K562 (cell line): ENCODE results near the gene TRIM14. TPM values are rescaled to one million over a fixed set of nuclear protein-coding genes. Genes with fewer than 3 reads are reported as not detected.
A peak's percentile ranks its signal among the peaks of the same experiment; 100 is the strongest.

Experiments used
- L3MBTL2 ChIP-seq: fragments of 450-650 bp; IDR thresholded peaks from 2 replicates; pipeline ENCODE4 v1.6.1; 2016; ENCODE audit warnings: mild to moderate bottlenecking, moderate library complexity
- MEIS2 ChIP-seq: fragments of 450-650 bp; IDR thresholded peaks from 2 replicates; pipeline ENCODE4 v1.6.1; 2014; ENCODE audit warnings: mild to moderate bottlenecking; ENCODE audit not compliant: partially characterized antibody
- MYC ChIP-seq, 2 experiments: fragments of 250-450 bp in 1 of 2; sonication (Bioruptor Pico) in 1 of 2; IDR thresholded peaks; 2 replicates each; pipeline versions ENCODE4 v1.5.1 to v1.6.1; 2012 to 2021; ENCODE audit warnings: low read depth in 2 of 2, borderline replicate concordance in 1 of 2, improper control_type of control experiment in 1 of 2, low read length in 1 of 2, mild to moderate bottlenecking in 1 of 2, moderate library complexity in 1 of 2
- NR4A1 ChIP-seq, 2 experiments: fragments of 250-450 bp in 1 of 2; fragments of 450-650 bp in 1 of 2; sonication (Bioruptor Pico) in 1 of 2; IDR thresholded peaks; 2 replicates each; pipeline versions ENCODE4 v1.4.0 to v1.6.1; 2016 to 2020; ENCODE audit warnings: mild to moderate bottlenecking in 2 of 2, missing compliant biosample characterization in 1 of 2, missing genetic modification characterization in 1 of 2, moderate library complexity in 1 of 2
- RAD21 ChIP-seq, 2 experiments: fragments of 250-450 bp in 1 of 2; fragments of 450-650 bp in 1 of 2; sonication (Bioruptor Pico) in 1 of 2; formaldehyde crosslinking in 1 of 2; IDR thresholded peaks in 1 of 2; conservative IDR thresholded peaks in 1 of 2; 2 replicates each; pipeline versions ENCODE4 v1.4.0 to v1.8.0; 2020 to 2022; ENCODE audit warnings: mild to moderate bottlenecking in 2 of 2, moderate library complexity in 1 of 2
- SIN3A ChIP-seq, 2 experiments: fragments of 150-350 bp in 1 of 2; IDR thresholded peaks; 2 replicates each; pipeline ENCODE4 v1.6.1; 2011 to 2016; ENCODE audit warnings: borderline replicate concordance in 2 of 2, low read depth in 2 of 2, low read length in 2 of 2, mild to moderate bottlenecking in 2 of 2, moderate library complexity in 2 of 2; ENCODE audit not compliant: control insufficient read depth in 1 of 2
- polyA plus RNA-seq, 8 experiments: library from polyadenylated mRNA; depleted of rRNA in 4 of 8; stranded (reverse) in 5 of 8; unstranded in 3 of 8; fragments of >200 nt; fragmentation: Nextera tagmentation in 2 of 8; fragmentation: Illumina TruSeq in 1 of 8; extraction: Ambion mirVana in 2 of 8; extraction: Trizol in 1 of 8; gene quantifications; 2 replicates each; pipeline versions ENCODE4 v1.2.1 to v1.2.3, GENCODE V29; 2011 to 2014; ENCODE audit warnings: inconsistent platforms in 1 of 8, missing spikeins in 1 of 8
- total RNA-seq, 7 experiments: library from RNA; depleted of rRNA in 6 of 7; stranded (reverse); fragments of >200 nt in 6 of 7; fragmentation: Illumina TruSeq in 2 of 7; extraction: Trizol in 2 of 7; gene quantifications; 2 replicates each; pipeline versions ENCODE4 v1.2.1 to v1.2.3, GENCODE V29; 2011 to 2021; ENCODE audit warnings: low replicate concordance in 1 of 7
- TF ChIP-seq, protein P1 (sequence below): fragments of 450-650 bp; IDR thresholded peaks from 2 replicates; pipeline ENCODE4 v1.6.1; 2016
- TF ChIP-seq, protein P2 (sequence below): sonication (generic); formaldehyde crosslinking; IDR thresholded peaks from 2 replicates; pipeline ENCODE4 v1.8.0; 2022; ENCODE audit warnings: missing genetic modification reagents, mild to moderate bottlenecking, moderate library complexity, borderline replicate concordance
- TF ChIP-seq, protein P3 (sequence below): fragments of 200-800 bp; sonication (Bioruptor generic); IDR thresholded peaks from 2 replicates; pipeline ENCODE4 v1.6.1; 2017; ENCODE audit warnings: missing genetic modification characterization, missing compliant biosample characterization
- TF ChIP-seq, protein P4 (sequence below), 2 experiments: fragments of 450-650 bp; conservative IDR thresholded peaks; 2 replicates each; pipeline ENCODE4 v1.6.1; 2017; ENCODE audit warnings: mild to moderate bottlenecking in 2 of 2, moderate library complexity in 2 of 2
- TF ChIP-seq, protein P5 (sequence below), 2 experiments: IDR thresholded peaks; 2 replicates each; pipeline ENCODE4 v1.6.1; 2011; ENCODE audit warnings: borderline replicate concordance in 1 of 2, control low read depth in 1 of 2, low read depth in 1 of 2, low read length in 1 of 2, mild to moderate bottlenecking in 1 of 2, mixed read lengths in 1 of 2, moderate library complexity in 1 of 2; ENCODE audit not compliant: insufficient read depth in 1 of 2, insufficient read length in 1 of 2, poor library complexity in 1 of 2, severe bottlenecking in 1 of 2; ENCODE audit errors: extremely low read depth in 1 of 2
- TF ChIP-seq, protein P6 (sequence below): fragments of 450-650 bp; conservative IDR thresholded peaks from 2 replicates; pipeline ENCODE4 v1.6.1; 2016; ENCODE audit warnings: missing genetic modification characterization, low read depth, mild to moderate bottlenecking, missing compliant biosample characterization, moderate library complexity
- TF ChIP-seq, protein P7 (sequence below): fragments of 450-650 bp; formaldehyde crosslinking; IDR thresholded peaks from 2 replicates; pipeline ENCODE4 v1.4.0; 2020; ENCODE audit warnings: mild to moderate bottlenecking, moderate library complexity

Gene TRIM14
- total and polyA plus RNA-seq, 9 of the 15 experiments (the other 6 are each of a cell fraction or from before 2014, with no cell fraction given), result 7.6 to 41.0 (median 17.9) TPM

DNA sequence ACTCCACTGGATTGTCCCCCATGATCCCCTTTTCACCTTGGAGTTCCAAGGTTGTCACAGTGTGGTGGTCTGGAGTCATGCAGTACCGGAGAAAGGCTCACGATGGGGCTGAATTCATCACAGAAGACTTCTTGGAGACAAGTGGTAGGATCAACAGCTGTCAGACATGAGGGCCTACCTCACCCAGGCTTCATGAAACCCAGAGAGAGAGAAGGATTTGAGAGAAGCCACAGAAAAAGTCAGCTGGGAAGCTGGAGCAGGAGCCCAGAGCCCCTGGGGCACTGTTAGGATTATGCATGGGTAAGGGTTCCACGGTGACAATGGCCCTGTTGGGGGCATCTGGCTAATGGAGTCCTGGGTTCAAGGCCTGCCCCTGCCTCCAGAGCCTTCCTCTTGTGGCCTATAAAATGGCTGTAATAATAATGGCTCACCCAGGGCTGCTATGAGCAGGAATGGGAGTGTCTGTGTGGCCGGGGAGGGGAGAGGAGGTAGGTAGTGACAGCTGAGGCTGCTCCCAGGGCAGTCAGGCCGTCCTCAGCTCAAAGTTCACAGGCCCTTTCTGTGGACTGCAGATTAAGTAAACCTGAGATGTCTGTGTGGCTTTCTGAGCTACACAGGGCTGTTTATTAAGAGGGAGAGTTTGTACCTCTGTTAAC is 910 bp downstream of the TRIM14 start (continued):
- TF ChIP-seq RAD21 (CRISPR knock-in tag; conservative IDR thresholded peaks at IDR 0.05 in 1 of 2, IDR thresholded peaks at IDR 0.05 in 1 of 2), result peak; percentile 70 to 79
- TF ChIP-seq, protein P1, sequence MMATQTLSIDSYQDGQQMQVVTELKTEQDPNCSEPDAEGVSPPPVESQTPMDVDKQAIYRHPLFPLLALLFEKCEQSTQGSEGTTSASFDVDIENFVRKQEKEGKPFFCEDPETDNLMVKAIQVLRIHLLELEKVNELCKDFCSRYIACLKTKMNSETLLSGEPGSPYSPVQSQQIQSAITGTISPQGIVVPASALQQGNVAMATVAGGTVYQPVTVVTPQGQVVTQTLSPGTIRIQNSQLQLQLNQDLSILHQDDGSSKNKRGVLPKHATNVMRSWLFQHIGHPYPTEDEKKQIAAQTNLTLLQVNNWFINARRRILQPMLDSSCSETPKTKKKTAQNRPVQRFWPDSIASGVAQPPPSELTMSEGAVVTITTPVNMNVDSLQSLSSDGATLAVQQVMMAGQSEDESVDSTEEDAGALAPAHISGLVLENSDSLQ, result peak; percentile 63
- TF ChIP-seq, protein P2, sequence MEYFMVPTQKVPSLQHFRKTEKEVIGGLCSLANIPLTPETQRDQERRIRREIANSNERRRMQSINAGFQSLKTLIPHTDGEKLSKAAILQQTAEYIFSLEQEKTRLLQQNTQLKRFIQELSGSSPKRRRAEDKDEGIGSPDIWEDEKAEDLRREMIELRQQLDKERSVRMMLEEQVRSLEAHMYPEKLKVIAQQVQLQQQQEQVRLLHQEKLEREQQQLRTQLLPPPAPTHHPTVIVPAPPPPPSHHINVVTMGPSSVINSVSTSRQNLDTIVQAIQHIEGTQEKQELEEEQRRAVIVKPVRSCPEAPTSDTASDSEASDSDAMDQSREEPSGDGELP (CRISPR knock-in tag), result peak; percentile 87
- TF ChIP-seq MYC (IDR thresholded peaks at IDR 0.05; ENCODE audit: low read depth, low read length), result 0 out of 2 replicates have a peak, but pooled peaks have one; percentile 34
- no peak for TF ChIP-seq MYC (CRISPR knock-in tag; IDR thresholded peaks at IDR 0.05; ENCODE audit: borderline replicate concordance, low read depth)
- TF ChIP-seq SIN3A (IDR thresholded peaks at IDR 0.05; ENCODE audit: borderline replicate concordance in 2 of 2, control insufficient read depth in 1 of 2, low read depth in 2 of 2, low read length in 2 of 2), result peak in 1 of 2 experiments; percentile 71; a peak in 1 of 4 replicates
- TF ChIP-seq MEIS2, result peak; percentile 41
- peak; percentile 9; the same call in 1 of the 2 replicates for TF ChIP-seq L3MBTL2
- TF ChIP-seq, protein P3, sequence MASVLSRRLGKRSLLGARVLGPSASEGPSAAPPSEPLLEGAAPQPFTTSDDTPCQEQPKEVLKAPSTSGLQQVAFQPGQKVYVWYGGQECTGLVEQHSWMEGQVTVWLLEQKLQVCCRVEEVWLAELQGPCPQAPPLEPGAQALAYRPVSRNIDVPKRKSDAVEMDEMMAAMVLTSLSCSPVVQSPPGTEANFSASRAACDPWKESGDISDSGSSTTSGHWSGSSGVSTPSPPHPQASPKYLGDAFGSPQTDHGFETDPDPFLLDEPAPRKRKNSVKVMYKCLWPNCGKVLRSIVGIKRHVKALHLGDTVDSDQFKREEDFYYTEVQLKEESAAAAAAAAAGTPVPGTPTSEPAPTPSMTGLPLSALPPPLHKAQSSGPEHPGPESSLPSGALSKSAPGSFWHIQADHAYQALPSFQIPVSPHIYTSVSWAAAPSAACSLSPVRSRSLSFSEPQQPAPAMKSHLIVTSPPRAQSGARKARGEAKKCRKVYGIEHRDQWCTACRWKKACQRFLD (CRISPR knock-in tag), result 0 out of 2 replicates have a peak, but pooled peaks have one; percentile 17
- TF ChIP-seq, protein P4, sequence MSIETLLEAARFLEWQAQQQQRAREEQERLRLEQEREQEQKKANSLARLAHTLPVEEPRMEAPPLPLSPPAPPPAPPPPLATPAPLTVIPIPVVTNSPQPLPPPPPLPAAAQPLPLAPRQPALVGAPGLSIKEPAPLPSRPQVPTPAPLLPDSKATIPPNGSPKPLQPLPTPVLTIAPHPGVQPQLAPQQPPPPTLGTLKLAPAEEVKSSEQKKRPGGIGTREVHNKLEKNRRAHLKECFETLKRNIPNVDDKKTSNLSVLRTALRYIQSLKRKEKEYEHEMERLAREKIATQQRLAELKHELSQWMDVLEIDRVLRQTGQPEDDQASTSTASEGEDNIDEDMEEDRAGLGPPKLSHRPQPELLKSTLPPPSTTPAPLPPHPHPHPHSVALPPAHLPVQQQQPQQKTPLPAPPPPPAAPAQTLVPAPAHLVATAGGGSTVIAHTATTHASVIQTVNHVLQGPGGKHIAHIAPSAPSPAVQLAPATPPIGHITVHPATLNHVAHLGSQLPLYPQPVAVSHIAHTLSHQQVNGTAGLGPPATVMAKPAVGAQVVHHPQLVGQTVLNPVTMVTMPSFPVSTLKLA (conservative IDR thresholded peaks at IDR 0.05), result peak in 1 of 2 experiments; percentile 47; a peak in 2 of 4 replicates
- TF ChIP-seq, protein P5, sequence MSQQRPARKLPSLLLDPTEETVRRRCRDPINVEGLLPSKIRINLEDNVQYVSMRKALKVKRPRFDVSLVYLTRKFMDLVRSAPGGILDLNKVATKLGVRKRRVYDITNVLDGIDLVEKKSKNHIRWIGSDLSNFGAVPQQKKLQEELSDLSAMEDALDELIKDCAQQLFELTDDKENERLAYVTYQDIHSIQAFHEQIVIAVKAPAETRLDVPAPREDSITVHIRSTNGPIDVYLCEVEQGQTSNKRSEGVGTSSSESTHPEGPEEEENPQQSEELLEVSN (IDR thresholded peaks at IDR 0.05; ENCODE audit: borderline replicate concordance in 1 of 2, extremely low read depth in 1 of 2, insufficient read depth in 1 of 2, insufficient read length in 1 of 2, low read depth in 1 of 2, low read length in 1 of 2, poor library complexity in 1 of 2, severe bottlenecking in 1 of 2), result no peak
- TF ChIP-seq, protein P6, sequence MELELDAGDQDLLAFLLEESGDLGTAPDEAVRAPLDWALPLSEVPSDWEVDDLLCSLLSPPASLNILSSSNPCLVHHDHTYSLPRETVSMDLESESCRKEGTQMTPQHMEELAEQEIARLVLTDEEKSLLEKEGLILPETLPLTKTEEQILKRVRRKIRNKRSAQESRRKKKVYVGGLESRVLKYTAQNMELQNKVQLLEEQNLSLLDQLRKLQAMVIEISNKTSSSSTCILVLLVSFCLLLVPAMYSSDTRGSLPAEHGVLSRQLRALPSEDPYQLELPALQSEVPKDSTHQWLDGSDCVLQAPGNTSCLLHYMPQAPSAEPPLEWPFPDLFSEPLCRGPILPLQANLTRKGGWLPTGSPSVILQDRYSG (tag), result no peak
- TF ChIP-seq NR4A1 (CRISPR knock-in tag; IDR thresholded peaks at IDR 0.05), result no peak
- TF ChIP-seq NR4A1 (tag; IDR thresholded peaks at IDR 0.05), result no peak
- TF ChIP-seq, protein P7, sequence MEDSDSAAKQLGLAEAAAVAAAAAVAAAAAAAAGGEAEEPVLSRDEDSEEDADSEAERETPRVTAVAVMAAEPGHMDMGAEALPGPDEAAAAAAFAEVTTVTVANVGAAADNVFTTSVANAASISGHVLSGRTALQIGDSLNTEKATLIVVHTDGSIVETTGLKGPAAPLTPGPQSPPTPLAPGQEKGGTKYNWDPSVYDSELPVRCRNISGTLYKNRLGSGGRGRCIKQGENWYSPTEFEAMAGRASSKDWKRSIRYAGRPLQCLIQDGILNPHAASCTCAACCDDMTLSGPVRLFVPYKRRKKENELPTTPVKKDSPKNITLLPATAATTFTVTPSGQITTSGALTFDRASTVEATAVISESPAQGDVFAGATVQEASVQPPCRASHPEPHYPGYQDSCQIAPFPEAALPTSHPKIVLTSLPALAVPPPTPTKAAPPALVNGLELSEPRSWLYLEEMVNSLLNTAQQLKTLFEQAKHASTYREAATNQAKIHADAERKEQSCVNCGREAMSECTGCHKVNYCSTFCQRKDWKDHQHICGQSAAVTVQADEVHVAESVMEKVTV (CRISPR knock-in tag), result peak; percentile 58
